HG02623 (cell line): Measurements from ENCODE around the gene HRG.
"Not testable (repeated sequence)": the region's sequence is repeated elsewhere in the genome, so short reads cannot be mapped to it uniquely, and the experiment has no call there.

ENCODE experiments used
- ATAC-seq: cut with Tn5 transposase; IDR thresholded peaks from one replicate; pipeline ENCODE4 v1.9.1; 2021; ENCODE audit warnings: moderate library complexity; ENCODE audit not compliant: unreplicated experiment

Gene HRG, protein sequence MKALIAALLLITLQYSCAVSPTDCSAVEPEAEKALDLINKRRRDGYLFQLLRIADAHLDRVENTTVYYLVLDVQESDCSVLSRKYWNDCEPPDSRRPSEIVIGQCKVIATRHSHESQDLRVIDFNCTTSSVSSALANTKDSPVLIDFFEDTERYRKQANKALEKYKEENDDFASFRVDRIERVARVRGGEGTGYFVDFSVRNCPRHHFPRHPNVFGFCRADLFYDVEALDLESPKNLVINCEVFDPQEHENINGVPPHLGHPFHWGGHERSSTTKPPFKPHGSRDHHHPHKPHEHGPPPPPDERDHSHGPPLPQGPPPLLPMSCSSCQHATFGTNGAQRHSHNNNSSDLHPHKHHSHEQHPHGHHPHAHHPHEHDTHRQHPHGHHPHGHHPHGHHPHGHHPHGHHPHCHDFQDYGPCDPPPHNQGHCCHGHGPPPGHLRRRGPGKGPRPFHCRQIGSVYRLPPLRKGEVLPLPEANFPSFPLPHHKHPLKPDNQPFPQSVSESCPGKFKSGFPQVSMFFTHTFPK

DNA sequence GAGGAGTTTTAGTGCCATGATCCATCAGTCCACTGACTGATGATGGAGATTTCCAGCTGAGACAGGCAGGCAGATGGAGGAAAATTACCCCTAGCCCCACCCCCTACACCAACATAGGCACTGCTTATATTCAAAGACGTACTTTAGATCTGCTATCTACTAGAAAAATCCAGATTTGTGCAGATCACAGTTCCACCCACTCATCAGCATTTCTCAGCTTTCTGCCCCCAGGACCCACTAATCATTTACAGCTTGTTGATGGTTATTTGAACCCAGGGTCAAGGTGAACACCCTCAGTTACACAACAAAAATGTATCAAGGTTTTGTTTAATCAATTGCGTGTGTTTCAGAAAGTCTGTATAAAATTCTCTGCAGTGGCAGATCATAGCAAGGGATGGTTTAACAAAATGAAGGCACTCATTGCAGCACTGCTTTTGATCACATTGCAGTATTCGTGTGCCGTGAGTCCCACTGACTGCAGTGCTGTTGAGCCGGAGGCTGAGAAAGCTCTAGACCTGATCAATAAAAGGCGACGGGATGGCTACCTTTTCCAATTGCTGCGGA, at the start of gene HRG:
Gene HRG, plus strand, starts transcription at position 390 of the 564 bp plus-strand sequence. Its CDS starts 18 bp downstream, at position 408.
- ATAC-seq = no peak

DNA sequence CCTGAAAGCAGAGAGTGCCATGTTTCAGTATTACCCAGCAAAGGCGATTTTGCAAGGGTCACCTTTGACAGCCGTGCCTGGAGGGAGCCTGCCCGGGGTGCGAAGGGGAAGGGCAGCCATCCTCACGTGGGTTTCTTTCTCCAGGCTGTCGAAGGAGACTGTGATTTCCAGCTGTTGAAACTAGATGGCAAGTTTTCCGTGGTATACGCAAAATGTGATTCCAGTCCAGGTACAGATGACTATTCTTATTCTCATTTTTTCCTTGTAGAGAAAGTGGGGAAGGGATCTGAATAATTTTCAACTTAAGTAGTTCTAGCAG, 49.6 kb upstream of the HRG start:
- no peak for ATAC-seq

DNA sequence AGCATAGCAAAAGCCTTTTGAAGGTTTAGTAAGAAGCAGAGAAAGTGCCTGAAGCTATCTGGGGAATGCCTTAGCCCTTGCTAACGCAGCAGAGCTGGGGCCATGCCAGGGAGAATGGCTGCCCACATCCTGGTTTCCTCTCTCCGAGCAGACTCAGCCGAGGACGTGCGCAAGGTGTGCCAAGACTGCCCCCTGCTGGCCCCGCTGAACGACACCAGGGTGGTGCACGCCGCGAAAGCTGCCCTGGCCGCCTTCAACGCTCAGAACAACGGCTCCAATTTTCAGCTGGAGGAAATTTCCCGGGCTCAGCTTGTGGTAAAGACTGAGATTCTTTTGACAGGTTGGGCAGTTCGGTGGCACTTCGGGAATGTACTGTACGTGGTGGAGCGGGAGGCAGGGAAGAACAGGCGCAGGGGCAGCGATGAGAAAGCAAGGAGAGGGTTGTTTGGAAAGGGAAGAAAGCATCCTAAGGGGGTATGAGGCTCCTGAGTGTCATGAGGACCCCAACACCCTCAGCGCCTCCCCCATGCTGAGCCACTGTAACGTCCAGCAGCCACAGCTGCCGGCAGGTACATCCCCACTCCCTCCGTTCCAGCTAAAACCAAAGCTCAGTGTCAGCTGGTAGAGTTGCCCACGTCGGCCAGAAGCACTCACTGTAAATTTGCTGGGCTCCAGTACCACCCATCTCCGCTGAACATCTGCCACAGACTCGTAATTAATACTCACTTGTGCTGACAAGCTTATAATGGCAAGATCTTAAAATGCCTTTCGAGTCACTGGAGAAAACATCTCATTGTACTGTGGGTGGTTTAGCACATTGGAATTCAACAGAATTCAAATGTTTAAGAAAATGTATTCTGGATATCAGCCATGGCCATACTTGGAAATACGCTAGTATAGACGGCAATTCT, 48.5 kb upstream of the HRG start:
- ATAC-seq = peak; percentile 88

DNA sequence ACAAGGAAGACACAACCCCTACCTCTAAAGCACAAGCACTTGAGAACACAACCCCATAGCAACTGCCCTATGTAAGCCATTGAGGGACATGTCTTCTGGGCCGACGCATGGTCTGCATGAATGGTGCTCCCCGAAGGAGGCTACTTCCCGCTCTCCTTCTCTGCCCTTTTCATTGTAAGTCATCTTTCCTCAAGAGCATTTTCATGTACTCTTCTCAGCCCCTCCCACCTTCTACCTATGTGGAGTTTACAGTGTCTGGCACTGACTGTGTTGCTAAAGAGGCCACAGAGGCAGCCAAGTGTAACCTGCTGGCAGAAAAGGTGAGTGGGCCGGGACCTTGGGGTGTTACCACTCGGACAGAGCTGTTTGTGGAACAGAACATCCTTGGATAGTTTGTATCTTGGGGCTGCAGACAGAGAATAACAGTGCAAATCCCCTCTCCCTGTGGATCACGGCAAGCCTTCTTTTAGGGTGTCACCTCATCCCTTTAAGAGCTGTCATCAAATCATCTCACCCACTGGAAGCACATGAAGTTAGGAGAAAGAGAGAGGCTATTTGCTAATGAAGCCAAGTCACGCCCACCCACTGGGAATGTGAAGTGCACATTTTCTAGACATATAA, 47.4 kb upstream of the HRG start:
- no peak for ATAC-seq

DNA sequence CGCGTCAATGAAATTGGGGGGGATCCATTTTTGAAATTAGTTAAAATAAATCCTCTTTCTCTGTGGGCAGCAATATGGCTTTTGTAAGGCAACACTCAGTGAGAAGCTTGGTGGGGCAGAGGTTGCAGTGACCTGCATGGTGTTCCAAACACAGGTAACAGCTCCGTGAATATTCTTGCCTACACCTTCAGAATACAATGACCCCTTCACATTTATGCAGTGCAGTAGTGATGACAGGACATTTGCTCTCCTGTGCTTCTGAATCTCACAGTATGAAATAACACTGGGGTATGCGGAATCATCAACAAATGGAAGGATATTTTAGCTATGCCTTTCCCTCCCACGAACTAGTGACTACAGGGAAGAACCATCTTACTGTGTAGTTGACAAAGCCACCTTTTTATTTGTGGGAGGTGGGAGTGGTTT, 46.0 kb upstream of the HRG start:
- no peak for ATAC-seq

DNA sequence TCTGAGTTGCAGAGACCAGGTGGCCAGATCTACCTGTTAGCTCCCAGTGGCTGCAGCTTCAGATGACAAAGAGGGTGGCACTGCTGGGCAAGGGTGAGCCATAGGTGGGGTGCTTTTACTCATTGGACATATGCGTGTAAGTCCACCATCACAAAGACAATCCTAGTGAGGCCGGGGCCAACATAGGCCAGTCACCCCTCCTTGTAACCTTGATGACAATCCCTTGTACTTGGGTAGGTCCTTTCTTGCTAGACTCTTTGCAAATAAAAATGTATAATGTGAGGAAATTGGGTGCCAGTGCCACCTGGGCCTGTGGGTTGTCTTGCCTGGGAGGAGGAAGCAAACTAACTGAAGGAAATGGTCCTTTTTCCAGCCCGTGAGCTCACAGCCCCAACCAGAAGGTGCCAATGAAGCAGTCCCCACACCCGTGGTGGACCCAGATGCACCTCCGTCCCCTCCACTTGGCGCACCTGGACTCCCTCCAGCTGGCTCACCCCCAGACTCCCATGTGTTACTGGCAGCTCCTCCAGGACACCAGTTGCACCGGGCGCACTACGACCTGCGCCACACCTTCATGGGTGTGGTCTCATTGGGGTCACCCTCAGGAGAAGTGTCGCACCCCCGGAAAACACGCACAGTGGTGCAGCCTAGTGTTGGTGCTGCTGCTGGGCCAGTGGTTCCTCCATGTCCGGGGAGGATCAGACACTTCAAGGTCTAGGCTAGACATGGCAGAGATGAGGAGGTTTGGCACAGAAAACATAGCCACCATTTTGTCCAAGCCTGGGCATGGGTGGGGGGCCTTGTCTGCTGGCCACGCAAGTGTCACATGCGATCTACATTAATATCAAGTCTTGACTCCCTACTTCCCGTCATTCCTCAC, 45.4 kb upstream of the HRG start:
- no peak for ATAC-seq

DNA sequence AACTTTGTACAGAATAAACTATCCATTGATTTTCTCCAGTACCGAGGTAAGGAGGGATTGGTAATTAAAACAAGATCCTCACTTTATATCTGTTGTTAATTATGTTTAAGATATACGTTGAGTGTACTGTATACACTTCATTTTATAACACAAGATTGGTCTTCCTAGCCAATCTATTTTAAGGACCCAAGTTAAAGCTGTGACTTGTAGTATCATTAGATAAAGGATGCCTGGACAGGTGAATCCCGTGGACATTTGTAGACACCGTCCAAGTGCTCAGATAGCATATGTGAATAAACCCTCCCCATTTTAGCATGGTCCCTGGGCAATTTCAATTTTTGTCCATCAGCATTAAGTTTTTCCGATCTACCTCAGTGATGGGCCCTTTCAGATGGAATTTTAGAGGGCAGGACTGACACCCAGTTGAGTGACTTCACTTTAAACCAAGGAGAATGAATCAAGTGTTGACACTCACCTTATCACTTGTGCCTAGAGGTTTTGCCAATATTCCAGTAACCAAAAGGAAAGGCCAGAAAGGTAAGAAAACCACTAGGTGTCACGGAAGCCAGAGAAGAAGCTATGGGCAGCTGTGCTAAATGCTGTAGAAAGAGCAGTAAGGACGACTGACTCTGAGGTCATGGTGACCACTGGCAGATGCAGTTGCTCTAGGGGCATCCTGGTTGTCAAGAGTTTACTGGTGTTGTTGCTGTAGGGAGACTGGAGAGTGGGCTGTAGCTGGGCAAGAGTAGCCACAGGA, 43.7 kb upstream of the HRG start:
- no peak for ATAC-seq

DNA sequence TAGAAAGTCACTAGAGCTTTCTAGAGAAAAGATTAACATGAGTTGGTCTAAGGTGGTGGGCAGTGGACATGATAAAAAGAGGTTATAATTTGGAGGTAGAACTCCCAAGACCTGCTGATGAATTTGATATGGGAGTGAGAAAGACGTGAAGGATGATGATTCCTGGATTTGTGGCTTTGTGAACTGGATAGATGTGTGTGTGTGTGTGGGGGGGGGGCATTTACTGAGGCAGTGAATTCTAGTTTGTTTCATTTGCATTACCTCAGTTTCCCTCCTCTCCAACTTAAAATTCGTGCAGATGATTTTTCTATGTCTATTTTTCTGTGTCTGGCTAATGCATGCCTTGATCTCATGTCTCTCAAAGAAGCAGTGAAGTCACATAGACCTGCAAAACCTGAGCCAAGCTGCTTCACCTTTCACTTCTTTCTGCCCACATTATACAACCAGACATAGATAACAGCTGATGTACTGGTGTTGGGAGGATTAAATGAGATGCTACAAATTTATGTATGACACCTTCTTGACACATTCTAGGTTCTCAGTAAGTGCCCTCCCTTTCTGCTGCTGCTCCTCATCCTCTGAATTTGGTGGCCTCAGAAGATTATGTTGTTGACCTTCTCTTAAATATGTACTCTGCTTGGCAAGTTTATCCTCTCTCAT, 43.0 kb upstream of the HRG start:
- no peak for ATAC-seq

DNA sequence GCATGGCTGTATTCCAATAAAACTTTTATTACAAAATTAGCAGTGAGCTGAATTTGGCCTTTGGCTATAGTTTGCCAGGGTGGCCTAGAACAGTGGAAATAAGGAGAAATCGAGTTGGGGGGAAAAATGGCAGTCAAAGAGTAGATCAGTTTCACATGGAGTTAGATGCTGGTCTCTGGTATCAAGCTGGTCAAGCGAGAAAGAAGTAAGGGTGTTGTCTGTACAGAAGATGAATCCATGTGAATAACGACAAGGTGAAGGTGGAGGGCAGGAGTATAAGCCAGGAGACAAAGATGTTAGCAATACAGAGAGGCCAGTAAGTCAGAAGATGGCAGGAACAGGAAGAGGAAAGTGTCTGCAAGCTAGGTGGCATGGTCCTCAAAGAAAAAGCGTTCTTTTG, 41.2 kb upstream of the HRG start:
- ATAC-seq = no peak

DNA sequence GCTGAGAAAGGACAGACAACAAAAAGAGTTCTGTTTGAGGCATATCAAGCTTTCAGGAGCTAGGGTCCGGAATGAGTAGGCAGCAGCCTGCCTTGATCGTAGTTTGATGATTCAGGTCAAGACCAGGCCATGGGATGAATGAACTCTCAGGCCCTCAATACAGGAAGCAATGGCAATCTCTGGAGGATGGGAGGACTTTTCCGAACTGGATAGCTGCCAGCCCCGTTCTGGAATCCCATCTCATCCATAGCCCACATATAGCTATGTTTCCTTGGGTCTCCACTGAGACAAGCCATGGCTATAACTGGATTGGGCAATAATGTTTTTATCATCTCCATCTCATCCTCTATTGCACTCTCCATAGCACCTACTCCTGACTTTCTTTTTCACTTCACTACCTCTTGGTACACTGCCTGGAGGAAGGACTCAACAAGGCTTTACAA, 40.2 kb upstream of the HRG start:
- no peak for ATAC-seq

DNA sequence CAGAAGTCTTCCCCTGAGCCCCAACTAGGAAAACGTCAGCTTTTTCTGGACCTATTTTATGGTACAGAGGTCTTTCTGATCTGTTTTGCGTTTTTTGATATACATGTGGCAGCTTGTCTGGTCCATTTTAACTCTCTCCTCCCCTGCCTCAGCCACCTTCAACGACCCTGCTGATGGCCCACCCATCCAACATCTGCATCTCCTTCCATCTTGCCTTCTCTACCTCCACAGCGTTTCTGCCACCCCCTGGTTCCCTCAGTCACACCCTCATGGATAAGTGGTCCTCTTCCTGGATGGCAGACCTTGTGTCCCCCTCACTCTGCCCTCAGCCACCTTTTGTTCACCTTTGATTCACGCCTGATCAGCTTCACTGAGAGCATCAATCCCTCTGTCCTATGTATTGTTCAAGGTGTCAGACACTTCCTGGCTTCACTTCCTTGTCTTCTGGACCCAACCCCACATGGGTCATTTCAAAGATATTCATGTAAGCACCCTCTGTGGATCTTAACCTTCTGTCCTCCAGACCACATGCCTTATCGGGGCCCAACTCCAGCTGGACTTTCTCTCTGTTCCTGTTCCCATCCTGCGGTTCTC, 39.5 kb upstream of the HRG start:
- ATAC-seq = no peak

DNA sequence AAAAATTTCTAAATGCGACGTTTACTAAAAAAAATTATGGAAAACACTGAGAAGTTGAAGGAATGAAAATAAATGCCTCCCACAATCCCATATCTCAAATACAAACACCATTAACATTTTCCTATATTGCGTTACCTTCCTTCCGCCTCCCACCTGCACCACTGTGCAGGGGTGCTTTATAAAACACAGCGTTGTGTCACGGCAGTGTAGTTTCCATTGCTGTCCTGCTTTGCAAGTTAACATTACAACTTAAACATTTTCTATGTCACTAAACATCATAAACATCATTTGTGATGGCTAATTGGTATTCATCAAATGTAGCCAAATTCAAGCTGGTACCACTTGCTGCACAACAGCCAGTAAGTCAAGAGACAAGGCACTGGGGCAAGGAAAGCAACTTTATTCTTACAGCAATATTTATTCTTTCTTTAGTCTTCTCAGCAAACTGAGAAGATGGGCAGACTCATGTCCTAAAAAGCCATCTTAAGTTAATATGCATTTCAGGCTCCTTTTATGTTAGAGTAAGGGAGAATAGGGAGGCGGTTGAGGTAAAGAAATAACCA, 37.9 kb upstream of the HRG start:
- ATAC-seq = no peak

DNA sequence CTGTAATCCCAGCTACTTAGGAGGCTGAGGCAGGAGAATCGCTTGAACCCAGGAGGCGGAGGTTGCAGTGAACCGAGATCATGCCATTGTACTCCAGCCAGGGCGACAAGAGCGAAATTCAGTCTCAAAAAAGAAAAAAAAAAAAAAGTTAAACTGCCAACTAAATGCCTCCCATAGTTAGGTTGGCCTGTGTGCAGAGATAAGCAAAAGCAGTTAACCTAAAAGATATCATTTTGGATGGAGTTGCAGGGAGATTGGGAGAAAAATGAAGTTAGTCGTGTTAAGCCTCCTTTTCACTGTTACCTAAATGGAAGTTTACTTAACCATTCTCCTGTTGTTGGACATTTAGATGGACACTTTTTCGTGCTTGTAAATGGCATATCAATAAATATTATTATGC, 37.1 kb upstream of the HRG start:
- ATAC-seq = no peak

DNA sequence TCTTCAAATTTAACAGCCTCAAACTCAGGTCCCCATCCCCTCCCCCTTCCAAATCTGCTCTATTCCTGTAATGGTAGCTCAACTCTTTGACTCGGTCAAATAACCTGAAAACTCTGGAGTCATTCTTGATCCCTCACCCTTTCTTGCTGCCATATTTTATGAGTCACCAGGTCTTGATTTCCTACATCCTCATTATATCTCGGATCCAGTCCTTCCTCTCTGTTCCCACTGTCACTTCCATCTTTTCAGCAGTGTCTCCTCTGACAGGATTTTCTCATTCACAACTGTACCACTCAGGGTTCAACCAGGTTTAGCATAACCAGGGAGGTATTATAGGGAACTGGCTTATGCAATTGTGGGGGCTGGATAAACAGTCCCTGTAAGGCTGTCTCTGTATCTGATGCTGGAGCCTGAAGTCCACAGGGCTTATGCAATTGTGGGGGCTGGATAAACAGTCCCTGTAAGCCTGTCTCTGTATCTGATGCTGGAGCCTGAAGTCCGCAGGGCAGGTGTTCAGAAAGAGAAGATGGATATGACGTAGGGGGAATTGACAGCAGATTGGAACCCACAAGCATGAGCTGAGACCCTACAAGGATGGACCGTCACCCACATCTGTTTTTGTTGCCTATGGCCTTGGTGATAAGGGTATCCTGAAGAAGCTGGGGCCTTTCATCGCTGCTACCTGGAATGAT, 34.7 kb upstream of the HRG start:
- no peak for ATAC-seq

DNA sequence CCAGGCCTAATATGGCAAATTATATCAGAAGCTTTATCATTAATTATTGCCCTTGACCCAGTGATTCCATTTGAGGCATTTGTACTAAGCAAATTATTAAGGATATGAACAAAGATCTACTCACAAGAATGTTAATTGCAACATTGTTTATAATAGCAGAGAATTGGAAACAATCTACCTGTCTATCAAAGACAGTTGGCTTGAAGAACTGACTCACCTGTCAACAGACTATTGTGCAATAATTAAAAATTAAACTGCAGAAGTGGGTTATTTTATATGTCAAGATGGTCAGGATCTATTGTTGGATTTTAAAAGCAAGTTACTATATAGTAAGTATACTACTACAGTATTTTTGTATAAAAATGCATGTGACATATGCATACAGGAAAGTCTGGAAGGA, 32.3 kb upstream of the HRG start:
- no peak for ATAC-seq

DNA sequence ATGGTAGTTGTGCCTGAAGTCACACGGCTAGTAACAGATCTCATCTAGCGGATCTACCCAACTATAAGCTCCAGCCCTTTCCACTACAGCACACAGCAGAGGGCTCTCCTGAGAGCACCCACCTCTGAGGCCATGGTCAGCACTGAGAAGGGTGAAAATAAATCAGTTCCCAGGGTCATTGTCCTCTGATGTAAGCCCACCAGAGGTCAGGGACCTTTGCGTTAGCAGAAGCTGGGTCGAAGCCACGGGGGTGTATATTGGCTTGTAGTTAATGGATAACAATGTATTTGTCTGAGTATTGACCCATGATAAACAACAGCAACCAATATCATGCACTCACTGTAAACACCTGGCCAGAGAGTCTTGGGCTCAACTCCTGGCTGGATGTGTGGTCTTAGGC, 31.6 kb upstream of the HRG start:
- not testable (repeated sequence) for ATAC-seq

DNA sequence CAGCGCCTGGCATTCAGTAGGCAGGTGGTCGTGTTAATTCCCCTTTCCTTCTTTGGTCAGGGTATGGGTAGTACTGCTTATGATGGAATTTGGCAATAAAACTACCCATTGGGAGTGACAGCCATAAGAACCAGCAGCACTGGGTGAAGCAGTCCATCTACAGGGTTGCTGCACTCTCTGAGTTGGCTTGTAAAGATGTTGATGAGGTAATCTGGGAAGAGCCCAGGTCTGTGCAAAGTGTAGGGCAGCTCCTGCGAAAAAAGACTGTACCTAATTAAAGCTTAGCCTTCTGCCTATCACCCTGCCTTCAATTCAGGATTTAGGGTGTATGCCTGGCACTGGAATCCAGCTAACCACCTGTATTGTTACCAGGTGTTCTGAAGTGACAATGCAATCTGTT, 30.3 kb upstream of the HRG start:
- no peak for ATAC-seq

DNA sequence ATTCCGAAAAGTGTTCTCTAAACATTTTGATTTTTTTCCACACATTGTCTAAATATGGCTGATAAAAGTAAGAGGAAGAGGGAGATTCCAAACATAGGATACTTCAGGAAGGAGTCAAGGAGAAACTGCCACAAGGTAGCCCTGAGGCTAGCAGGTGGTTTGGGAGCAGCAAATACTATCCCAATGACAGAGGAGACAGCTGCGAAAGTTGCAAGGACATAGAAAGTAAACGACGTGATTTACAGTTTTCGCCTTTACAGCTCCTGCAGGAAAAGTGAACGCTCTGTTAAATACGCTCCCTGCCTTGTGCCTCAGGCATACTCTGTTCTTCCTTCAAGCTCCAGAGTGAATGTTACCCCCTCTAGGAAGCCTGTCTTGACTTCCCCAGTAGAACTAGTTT, 29.3 kb upstream of the HRG start:
- ATAC-seq = no peak
